IPS-18c (cell line): Measurements from ENCODE around the gene PA2G4.
"Not testable (repeated sequence)": the region's sequence is repeated elsewhere in the genome, so short reads cannot be mapped to it uniquely, and the experiment has no call there.

ENCODE experiments used
- H3K4me3 ChIP-seq: 2 replicates; pipeline ENCODE4 v1.7.0; 2013; ENCODE audit warnings: low read depth, mild to moderate bottlenecking, low read length, moderate library complexity; ENCODE audit not compliant: insufficient read depth
- H3K9me3 ChIP-seq: one replicate; pipeline ENCODE4 v1.6.1; 2013; ENCODE audit warnings: mild to moderate bottlenecking, low read length, moderate library complexity; ENCODE audit not compliant: control insufficient read depth, insufficient read depth

The PA2G4 gene

DNA sequence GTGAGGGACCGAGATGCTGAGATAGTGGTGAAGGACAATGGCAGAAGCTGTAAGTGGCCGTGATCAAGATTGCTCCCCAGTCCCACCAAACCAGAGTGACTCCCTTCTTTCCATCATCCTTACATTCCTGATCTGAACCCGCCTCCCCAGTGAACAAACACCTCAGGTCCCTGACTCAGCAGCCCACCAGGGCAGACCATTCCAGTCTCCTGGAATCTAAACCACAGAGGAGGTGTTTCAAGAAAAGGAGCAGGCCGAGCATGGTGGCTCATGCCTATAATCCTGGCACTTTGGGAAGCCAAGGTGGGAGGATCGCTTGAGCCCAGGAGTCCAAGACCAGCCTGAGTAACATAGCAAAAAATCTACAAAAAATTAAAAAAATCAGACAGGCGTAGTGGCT, 17.8 kb upstream of the PA2G4 start:
- H3K9me3 ChIP-seq, result no peaks in the 10 kb centered on the region
- H3K4me3 ChIP-seq, result no peak overlapping the region

DNA sequence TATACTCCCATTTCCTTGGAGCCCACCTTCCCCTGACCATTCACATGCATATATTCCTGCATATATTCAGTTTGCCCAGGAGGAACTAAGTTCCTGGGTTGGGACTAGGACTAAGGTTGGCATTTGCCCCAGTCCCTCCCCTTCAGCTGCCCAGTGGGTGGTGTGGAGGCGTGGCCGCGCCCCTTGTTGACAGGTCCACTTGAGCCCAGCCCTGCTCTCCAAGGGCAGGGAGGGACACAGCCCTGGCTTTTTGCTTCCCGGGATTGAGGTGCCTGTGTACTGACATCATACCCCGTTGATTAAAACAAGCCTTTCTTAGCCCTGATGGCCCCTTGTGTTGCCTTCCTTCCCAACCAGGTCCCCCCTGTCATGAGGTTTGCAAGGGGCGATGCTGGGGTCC, 17.1 kb upstream of the PA2G4 start:
- no peak overlapping the region for H3K4me3 ChIP-seq
- H3K9me3 ChIP-seq, result no peaks in the 10 kb centered on the region

DNA sequence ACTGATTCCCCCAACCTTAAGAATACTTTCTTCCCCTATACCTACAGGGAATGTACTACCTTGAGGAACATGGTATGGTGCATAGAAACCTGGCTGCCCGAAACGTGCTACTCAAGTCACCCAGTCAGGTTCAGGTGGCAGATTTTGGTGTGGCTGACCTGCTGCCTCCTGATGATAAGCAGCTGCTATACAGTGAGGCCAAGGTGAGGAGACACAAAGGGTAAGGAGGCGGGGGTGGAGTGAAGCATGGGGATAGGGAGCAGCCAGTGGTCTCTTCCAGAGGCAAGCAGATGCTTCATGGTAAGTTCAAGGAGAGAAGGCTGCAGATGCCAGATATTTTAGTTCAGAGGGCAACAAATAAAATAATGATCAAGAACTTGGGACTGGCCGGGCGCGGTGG, 6.6 kb upstream of the PA2G4 start:
- no peak overlapping the region for H3K4me3 ChIP-seq
- no peaks in the 10 kb centered on the region for H3K9me3 ChIP-seq

DNA sequence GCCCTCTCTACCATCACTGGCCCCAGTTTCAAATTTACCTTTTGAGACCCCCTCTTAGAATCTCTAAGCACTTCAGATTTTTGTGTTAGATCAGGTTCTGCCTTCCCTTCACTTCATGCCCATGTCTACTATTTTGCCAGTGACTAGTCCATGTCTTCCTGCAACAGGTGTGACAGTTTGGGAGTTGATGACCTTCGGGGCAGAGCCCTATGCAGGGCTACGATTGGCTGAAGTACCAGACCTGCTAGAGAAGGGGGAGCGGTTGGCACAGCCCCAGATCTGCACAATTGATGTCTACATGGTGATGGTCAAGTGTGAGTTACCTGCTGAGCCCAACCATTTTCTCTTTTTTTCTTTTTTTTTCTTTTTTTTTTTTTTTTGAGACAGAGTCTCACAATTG, 5.8 kb upstream of the PA2G4 start:
- Histone ChIP-seq H3K9me3 (no peaks in the 10 kb centered on the region), H3K4me3 (no peak overlapping the region)

DNA sequence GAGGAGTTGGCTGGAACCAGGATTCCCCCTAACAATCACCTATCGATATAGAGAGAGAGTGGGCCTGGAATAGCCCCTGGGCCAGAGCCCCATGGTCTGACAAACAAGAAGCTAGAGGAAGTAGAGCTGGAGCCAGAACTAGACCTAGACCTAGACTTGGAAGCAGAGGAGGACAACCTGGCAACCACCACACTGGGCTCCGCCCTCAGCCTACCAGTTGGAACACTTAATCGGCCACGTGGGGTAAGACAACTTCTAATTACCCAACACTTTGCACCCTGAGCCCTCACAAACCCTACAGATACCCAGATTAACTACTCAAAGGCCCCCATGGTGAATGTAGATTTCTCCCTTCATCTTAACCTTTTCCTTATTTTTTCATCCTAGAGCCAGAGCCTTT, 4.6 kb upstream of the PA2G4 start:
- no peak overlapping the region for H3K4me3 ChIP-seq

DNA sequence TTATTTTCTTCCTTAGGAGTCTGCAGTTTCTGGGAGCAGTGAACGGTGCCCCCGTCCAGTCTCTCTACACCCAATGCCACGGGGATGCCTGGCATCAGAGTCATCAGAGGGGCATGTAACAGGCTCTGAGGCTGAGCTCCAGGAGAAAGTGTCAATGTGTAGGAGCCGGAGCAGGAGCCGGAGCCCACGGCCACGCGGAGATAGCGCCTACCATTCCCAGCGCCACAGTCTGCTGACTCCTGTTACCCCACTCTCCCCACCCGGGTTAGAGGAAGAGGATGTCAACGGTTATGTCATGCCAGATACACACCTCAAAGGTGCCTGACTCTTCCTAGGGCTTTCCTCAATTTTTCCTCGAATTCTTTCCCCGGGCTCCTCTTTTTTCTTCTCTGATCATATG, 3.3 kb upstream of the PA2G4 start:
- no peak overlapping the region for H3K4me3 ChIP-seq
- no peaks in the 10 kb centered on the region for H3K9me3 ChIP-seq

More for the DNA sequence above, 4.6 kb upstream of the PA2G4 start:
- no peaks in the 10 kb centered on the region for H3K9me3 ChIP-seq

DNA sequence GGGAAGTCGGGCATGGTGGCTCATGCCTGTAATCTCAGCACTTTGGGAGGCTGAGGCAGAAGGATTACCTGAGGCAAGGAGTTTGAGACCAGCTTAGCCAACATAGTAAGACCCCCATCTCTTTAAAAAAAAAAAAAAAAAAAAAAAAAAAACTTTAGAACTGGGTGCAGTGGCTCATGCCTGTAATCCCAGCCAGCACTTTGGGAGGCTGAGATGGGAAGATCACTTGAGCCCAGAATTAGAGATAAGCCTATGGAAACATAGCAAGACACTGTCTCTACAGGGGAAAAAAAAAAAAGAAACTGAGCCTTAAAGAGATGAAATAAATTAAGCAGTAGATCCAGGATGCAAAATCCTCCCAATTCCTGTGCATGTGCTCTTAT, 1.7 kb upstream of the PA2G4 start:
- Histone ChIP-seq H3K9me3 (no peaks in the 10 kb centered on the region), H3K4me3 (no peak overlapping the region)

DNA sequence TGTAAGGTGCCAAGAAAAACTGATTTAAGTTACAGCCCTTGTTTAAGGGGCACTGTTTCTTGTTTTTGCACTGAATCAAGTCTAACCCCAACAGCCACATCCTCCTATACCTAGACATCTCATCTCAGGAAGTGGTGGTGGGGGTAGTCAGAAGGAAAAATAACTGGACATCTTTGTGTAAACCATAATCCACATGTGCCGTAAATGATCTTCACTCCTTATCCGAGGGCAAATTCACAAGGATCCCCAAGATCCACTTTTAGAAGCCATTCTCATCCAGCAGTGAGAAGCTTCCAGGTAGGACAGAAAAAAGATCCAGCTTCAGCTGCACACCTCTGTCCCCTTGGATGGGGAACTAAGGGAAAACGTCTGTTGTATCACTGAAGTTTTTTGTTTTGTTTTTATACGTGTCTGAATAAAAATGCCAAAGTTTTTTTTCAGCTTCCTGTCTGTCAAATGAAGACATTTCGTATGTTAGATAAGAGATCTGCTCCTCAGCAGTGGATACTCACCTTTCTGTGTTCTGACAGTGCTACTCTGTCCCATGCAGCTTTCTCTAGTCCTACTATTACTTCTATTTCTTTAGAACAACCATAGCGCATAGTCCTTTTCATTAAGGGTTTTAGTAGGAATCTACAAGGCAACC, 1.2 kb upstream of the PA2G4 start:
- peak overlapping the region; percentile 74; the same call in 1 of the 2 replicates for H3K4me3 ChIP-seq
- H3K9me3 ChIP-seq, result no peaks in the 10 kb centered on the region

DNA sequence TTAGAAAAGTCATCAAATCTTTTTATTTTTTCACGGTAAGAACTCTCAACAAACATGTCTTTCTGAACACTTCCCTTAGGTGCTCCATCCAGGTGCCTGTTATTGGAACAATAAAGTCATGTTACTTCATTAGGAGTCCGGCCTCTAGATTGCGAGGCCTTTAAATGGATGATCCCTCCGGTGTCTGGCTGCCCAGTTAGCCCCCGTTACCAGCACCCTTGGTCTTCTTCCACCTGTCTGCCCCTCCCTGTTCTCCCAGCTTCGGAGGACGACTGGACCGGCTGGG, 593 bp upstream of the PA2G4 start:
- Histone ChIP-seq H3K9me3 (no peaks in the 10 kb centered on the region), H3K4me3 (peak overlapping the region; percentile 74)

DNA sequence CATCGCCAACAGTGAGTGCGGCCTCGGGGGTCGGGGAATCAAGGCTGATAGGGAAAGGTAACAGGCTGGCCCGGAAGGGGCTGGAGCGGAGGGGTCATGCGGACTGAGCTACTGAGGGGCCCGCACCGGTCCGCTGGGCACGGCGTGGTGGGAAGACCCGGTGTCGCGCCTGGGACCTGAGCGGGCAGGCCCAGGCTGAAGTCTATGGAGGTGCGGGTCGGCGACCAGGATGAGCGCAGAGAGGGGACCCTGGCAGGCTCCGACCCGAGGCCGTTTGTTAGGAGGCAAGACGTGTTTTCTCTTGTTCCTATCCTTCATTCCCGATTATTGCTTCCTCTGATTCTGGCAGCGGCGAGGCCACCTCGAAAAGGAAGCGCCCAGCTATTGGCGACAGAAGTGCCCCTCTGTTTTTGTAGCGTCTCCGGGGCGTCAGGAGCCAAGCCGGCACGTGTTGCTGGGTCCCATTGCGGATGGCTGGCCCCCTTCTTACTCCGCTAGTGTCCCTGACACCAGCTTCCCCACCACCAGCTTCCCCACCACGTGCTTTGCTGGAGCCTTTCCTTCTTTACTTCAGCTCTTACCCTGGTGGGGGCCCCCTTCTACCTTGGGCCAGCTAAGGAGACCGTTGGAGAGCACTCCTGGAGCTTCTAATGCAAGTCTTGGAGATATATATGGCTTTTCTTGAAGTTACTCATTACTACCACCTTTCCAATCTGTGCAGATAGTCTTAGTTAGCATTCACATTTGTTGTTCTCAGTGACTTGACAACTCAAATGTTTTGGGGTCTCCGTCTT, 653 bp downstream of the PA2G4 start:
- H3K9me3 ChIP-seq, result no peaks in the 10 kb centered on the region
- H3K4me3 ChIP-seq, result peak overlapping the region; percentile 97

DNA sequence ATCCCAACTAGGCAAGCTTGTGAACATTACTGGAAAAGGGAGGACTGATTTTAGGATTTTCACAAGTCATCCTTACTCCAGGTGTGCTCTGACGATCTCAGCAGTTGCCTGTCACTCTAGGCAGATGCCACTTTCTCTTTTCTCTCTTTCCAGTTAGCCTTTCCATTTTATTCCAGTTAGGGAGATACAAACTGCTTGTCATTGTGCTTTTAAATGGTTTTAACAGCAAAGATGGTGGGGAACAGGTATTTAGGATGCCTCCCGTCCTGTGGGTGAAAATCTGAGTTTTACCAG, 1.2 kb downstream of the PA2G4 start:
- H3K4me3 ChIP-seq, result peak overlapping the region; percentile 97
- H3K9me3 ChIP-seq, result peaks cover 2% of the 10 kb centered on the region

DNA sequence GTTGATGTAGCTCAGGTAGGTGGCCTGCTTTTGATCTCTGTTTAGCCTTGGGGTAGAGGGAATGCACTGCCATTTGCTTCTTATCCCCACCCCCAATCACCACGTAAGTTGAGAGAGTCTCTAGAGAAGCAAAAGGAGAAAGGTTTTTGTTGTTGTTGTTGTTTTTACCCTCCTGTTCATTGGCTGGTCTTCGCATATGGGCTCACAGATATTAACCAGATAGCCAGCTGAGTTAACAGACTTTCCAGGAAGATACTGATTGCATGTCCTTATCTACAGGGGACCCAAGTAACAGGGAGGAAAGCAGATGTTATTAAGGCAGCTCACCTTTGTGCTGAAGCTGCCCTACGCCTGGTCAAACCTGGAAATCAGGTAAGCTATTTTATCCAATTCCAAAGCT, 2.9 kb downstream of the PA2G4 start:
- Histone ChIP-seq H3K4me3 (no peak overlapping the region), H3K9me3 (peaks cover 2% of the 10 kb centered on the region)

DNA sequence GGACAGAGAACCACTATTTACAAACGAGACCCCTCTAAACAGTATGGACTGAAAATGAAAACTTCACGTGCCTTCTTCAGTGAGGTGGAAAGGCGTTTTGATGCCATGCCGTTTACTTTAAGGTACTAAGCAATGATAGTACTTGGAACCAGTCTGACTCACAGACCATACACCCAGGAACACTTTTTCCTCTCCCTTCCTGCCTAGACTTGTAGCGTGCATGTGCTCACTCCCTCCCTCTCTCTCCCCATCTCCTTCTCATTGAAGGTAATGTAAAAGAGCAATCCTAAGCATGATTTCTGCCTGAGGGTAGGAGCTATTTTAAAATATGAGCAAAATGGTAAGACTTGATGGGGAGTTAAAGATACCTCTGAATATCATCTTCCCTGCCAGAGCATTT, 6.2 kb downstream of the PA2G4 start:
- Histone ChIP-seq H3K4me3 (no peak overlapping the region), H3K9me3 (peaks cover 2% of the 10 kb centered on the region)

DNA sequence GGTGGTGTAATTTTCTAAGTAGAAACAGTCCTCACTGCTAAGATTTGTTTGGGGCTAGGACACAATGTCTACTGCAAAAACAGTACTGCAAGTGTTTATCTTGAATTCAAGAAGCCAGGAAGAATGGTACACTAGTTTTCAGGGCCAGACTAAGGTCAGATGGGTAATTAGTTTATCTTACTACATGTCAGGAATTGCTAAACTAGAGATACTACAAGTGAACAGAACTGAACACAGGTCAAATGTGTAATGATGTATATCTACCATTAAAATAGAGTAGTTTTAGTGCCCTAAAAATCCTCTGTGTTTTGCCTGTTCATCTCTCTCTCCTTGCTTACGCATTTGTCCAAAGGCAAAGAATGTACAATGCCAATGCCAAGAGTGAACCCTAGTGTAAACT, 9.7 kb downstream of the PA2G4 start:
- Histone ChIP-seq H3K4me3 (no peak overlapping the region), H3K9me3 (peaks cover 2% of the 10 kb centered on the region)

DNA sequence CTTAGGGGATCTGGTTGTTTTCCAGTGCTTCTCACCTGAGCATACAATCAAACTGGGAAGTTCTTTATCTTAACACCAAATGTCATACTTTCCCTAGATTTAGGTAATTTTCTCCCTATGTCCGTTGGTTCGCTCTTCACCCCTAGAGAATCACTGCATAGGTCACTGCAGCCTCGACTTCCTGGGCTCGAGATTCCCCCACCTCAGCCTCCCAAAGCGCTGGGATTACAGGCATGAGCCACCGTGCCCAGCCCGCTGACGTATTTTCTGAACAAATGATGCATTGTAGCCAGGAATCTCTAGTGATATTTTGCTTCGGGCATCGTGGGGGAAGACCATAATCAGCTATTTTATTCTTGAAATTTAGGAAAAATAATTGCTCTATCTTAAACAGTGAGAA, 11.0 kb downstream of the PA2G4 start:
- Histone ChIP-seq H3K4me3 (peak overlapping the region; percentile 97; the same call in 1 of the 2 replicates), H3K9me3 (peaks cover 2% of the 10 kb centered on the region)

DNA sequence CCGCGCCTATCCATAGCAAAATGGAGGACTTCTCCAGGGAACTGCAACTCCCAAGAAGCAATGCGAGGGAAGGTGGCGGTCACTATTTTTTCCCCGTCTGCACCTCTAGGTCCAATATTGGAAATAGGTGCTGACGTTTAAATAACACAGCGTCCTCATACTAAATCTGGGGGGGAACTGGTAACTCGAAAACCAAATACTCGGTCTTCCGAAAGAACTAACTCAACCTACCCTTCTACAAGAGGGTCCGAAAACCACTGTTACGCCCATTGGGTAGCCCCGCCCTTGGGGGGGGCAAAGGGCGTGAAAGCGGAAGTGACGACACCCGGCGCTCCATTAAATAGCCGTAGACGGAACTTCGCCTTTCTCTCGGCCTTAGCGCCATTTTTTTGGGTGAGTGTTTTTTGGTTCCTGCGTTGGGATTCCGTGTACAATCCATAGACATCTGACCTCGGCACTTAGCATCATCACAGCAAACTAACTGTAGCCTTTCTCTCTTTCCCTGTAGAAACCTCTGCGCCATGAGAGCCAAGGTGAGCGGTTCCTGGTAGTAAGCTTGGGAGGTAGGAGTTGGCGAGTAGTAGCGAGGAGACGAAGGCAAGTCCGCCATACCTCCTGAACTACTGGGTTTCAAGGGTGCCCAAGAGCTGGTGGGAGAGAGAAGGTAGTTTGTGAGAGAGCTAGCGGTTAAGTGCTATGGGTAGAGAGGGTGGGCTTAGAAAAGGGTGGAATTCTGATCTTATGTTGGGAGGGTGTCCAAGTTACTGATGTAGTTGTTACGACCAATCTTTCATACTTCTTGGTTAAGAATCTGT, 12.1 kb downstream of the PA2G4 start, which contains the start of gene RPL41:
Gene RPL41 (plus strand): TSS at position 367 of the 815 bp plus-strand sequence.
- no peaks in the 10 kb centered on the region for H3K9me3 ChIP-seq
- peak within 1 kb of the TSS; percentile 97 for H3K4me3 ChIP-seq

DNA sequence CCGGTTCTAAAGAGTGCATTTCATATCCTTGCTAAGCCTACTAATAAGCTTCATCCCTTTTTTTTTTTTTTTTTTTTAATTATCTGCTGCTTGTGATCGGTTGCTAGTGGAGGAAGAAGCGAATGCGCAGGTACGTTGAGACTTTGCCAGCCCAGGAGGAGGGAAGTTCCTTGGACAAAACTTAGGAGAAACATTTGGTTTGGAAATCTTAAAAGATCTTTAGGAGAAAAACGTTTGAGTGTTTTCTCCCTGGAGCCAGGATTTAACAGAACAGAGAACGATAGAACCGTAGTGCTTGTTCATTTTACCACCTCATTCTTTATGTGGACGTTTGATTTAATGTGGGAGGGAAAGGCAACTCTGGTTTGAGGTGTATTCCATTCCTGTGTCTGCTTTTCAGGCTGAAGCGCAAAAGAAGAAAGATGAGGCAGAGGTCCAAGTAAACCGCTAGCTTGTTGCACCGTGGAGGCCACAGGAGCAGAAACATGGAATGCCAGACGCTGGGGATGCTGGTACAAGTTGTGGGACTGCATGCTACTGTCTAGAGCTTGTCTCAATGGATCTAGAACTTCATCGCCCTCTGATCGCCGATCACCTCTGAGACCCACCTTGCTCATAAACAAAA, 12.8 kb downstream of the PA2G4 start:
- H3K9me3 ChIP-seq, result not testable (repeated sequence)
- H3K4me3 ChIP-seq, result peak overlapping the region; percentile 97
